ENCODE data around the gene SCFD2. TPM values are rescaled to one million over a fixed set of nuclear protein-coding genes. Genes with fewer than 3 reads are reported as not detected.

SCFD2 gene
- total RNA-seq, 1 experiment from 2014 or later, result 18.3 TPM

GRCh38 chr4:52957220-52957686 lies 408.6 kb downstream of the SCFD2 start:
- DNase-seq (ENCODE audit: low read depth), result no peak

GRCh38 chr4:52956691-52957090 lies 409.2 kb downstream of the SCFD2 start:
- no peak for DNase-seq (ENCODE audit: low read depth)

GRCh38 chr4:52954560-52955170 lies 411.2 kb downstream of the SCFD2 start:
- no peak for DNase-seq (ENCODE audit: low read depth)

- no peak for DNase-seq (ENCODE audit: low read depth)
Measured at GRCh38 chr4:52952540-52952939, 413.3 kb downstream of the SCFD2 start.

DNA sequence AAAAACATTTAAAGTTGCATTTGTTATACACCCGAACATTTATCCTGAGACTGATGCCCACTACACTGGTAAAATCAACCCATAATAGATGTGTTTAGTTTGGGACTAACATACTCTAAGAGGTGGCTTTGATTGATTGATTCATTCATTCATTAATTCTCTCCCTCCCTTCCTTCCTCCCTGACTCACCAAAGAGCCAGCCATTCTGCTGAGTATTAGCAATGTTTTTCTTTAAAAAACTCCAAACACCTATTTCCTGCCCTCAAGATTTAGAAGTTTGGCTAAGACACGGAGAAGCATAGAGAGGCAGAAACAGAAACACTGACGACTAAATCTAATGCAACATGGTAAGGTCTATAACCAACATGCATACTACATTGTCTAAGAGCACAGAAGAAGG lies 414.8 kb downstream of the SCFD2 start:
- DNase-seq (ENCODE audit: low read depth), result no peak

- DNase-seq (ENCODE audit: low read depth), result no peak
Measured at GRCh38 chr4:52950226-52950625, 415.6 kb downstream of the SCFD2 start.

DNA sequence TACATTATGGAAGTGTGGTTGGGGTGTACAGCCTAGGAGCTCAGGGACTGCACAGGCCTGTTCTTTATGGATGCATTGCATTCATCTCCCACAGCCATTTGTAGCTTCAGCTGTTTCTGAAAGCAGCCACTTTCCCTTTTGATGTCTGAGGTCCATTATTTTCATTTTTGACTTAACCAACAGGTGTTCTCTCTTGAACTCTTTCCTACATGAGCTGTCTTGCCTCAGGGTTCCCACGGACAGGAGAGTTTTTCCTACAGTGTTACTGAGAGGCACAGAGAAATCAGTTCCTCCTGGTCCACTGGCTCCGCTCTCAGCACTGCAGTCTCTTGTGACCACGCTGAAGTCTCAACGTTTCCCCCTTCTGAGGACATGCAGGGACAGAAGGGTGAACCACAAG lies 416.5 kb downstream of the SCFD2 start:
- DNase-seq (ENCODE audit: low read depth), result no peak

- no peak for DNase-seq (ENCODE audit: low read depth)
Measured at GRCh38 chr4:52948057-52948423, 417.8 kb downstream of the SCFD2 start.

DNA sequence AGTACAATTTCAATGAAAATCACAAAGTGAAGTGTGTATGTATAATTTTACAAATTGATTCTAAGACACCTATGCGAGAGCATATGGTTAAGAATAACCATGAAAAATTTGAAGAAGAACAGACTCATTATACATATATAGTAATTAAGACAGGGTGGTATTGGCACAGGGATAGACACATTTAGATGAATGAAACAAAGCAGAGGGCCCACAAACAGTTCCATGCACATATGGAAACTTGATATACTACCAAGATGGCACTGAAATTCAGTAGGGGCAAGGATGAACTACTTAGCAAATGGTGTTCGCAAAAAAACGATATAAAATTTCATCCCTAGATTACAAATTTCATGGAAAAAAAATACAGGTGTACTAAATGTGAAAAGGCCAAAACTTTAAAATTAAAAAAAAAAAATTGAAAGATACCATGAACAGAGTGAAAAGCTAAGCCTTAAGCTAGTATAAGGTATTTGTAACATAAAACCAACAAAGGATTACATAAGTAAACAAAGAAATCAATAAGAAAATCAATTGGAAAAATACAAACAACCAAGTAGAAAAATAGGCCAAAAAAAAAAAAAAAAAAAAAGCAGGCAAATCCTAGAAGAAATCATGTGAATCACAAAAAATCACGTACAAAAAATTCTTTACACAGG lies 418.3 kb downstream of the SCFD2 start:
- DNase-seq (ENCODE audit: low read depth), result no peak

- no peak for DNase-seq (ENCODE audit: low read depth)
Measured at GRCh38 chr4:52946855-52947254, 419.0 kb downstream of the SCFD2 start.

DNA sequence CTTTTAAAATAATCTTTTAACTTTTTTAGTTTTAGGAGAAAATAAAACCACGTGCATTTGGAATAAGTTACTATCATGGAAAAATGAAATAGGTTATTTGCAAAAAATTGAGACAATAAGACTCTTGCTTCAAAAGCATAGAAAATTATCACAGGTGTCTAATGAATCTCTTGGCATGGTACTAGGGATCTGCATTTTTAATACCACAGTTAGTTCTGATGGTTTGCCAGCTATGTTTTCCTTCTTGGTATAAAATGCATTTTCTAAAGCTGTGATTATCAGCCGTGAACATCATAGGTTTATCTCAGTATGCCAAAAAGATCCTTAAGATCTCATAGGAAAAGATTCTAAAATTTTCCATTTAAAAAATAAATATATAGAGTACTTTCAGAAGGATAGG lies 419.9 kb downstream of the SCFD2 start:
- no peak for DNase-seq (ENCODE audit: low read depth)

DNA sequence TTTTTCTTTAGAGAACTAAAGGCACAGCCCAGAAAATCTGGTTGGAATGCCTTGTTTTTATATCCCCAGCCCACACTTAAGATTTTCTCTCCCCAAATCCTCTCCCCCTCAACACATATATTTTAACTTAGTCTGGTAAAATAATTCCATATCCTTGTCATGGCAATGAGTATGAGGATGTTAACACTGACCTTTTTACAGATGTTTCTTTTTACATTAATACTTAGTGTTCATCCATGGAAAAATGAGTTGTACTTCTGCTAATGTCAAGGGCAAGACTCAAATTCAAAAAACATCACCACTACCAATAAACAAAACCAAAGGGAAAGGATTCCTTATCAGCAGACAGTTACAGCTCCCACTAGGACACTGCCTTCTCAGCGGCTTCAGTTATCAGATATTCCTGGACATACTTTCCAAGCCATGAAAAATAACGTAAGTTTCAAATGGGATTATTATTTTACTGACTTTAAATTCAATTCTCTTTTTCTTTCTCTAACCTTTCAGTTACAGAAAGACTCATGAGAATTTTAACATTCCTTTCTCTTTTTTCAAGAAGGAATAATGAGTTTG lies 420.4 kb downstream of the SCFD2 start:
- DNase-seq (ENCODE audit: low read depth), result no peak

GRCh38 chr4:52943677-52944076 lies 422.2 kb downstream of the SCFD2 start:
- no peak for DNase-seq (ENCODE audit: low read depth)

- DNase-seq (ENCODE audit: low read depth), result no peak
Measured at GRCh38 chr4:52942936-52943335, 422.9 kb downstream of the SCFD2 start.

GRCh38 chr4:52941450-52941849 lies 424.4 kb downstream of the SCFD2 start:
- DNase-seq (ENCODE audit: low read depth), result no peak

DNA sequence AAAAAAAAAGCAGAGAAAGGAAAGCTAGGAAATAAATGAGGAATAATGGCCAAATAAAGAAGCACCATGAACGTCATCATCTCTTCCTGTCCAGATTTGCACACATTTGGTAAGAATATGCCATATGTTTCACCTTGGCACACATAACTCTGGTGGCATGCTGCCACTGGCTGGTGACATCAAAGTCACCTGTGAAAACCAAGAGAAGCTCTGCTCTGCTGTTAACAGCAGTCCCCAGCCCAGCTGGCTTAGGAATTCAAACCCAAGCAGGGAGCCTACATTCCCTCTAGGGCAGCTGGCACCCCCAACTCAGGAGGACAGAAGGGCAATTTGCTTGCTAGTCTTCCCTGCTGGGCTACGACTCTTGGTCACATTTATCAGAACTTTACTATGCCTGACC lies 426.1 kb downstream of the SCFD2 start:
- no peak for DNase-seq (ENCODE audit: low read depth)

DNA sequence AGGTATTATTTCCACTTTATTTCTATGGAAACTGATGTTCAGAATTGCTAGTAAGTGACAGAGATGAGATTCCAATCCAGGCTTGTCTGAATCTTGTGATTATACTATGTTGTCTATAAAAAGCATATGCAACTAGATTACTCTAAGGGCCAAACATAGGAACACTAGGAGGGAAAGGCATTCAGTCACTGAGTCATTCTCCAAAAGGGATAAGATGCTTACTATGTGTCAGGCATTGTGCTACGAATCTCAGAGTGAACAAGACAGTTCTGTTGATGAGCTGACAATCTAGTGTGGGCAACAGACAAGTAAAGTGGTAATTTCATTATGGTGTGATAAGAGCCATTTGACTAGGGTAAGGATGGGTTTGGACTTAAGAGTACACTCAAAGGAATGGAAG lies 426.5 kb downstream of the SCFD2 start:
- no peak for DNase-seq (ENCODE audit: low read depth)

- DNase-seq (ENCODE audit: low read depth), result no peak
Measured at GRCh38 chr4:52937829-52938228, 428.0 kb downstream of the SCFD2 start.

DNA sequence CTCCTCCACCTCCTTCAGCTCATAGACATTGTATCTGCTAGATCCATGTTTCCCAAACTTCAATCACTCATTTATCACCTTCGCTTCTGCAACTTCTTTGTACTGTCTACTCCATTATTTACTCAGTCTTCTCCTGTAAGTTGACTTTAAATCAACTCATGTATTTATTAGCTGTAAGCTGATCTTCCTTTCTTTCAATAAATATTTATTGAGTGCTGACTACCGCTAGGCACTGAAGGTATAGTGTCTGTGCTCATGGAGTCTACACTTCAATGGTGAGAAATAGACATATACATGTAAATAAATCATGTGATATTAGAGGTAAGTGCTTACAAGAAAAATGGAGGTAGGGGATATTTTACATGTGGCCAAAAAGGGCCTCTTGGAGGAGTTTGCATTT lies 429.1 kb downstream of the SCFD2 start:
- DNase-seq (ENCODE audit: low read depth), result no peak

DNA sequence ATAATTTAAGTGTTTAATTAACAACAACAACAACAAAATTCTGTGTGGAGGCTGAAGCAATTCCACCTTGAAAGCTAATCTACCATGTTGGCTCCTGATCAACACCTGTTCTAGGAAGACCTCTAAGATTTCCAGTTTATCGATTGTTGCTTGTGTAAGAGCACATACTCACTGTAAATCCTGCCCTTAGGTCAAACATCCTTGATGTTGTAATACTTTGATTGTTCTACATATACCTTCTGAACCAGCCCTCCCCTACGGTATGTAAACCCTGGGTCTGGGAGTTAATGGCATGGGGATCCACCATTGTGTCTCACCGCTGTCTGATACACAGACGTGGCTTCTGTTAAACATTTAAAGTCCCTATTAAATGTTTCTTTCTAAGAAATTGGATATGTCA lies 430.5 kb downstream of the SCFD2 start:
- no peak for DNase-seq (ENCODE audit: low read depth)

GRCh38 chr4:52933738-52934137 lies 432.1 kb downstream of the SCFD2 start:
- no peak for DNase-seq (ENCODE audit: low read depth)

DNA sequence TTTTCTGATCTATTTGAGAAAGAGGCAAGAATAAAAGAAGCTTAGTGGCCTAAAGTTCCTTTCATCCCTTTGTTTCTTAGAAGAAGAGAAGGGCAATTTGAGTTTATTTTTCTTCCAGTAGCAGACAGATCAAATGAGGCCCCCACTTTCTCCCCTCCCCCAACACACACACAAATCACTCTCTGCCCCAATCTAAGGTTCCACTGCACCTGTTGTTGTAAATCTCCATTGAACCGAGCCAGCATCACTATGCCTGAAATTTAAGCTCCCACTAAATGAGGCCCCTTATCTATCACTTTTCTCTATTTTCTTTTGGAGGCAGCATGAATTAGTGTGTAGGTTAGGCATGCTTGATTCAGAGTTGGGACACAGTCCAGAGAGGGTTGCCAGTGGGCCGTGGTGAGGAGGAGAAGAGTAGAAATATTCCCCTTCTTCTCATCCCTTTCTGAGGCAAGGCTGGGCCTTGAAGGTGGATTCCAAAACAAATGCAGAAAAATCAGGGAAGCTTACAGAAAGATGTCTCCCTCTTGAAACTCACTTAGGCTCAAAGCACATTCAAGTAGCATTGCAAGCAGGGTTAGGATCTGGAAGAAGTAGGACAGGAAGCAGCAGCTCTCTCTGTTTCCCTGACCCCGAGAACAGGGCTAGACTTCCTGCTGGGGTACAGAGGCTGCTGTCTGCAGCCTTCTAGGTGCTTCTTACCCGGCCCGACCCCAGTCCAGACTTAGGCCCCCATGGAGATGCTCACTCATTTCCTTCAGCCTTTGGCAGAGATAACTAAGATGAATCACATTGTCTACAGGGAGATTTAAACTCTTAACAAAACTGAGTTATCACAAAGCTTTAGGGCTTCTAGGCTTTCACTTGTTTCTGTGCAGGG lies 433.0 kb downstream of the SCFD2 start:
- no peak for DNase-seq (ENCODE audit: low read depth)

GRCh38 chr4:52931243-52931642 lies 434.6 kb downstream of the SCFD2 start:
- DNase-seq (ENCODE audit: low read depth), result no peak
